ENCODE measurements around the gene POLR3G.

GRCh38 chr5:90557871-90558270 is 83.2 kb downstream of the POLR3G start:
- no peak for TF ChIP-seq CTCF (conservative IDR thresholded peaks at IDR 0.05)
- no peak for TF ChIP-seq EZH2 (IDR thresholded peaks at IDR 0.05; ENCODE audit: low read depth)

Measured in PC-9 (cell line).